ENCODE results near the gene SLC35A5. TPM values are rescaled to one million over a fixed set of nuclear protein-coding genes. Genes with fewer than 3 reads are reported as not detected.

The SLC35A5 gene
- total RNA-seq, 1 donor from 2014 or later, result 25.8 TPM

DNA sequence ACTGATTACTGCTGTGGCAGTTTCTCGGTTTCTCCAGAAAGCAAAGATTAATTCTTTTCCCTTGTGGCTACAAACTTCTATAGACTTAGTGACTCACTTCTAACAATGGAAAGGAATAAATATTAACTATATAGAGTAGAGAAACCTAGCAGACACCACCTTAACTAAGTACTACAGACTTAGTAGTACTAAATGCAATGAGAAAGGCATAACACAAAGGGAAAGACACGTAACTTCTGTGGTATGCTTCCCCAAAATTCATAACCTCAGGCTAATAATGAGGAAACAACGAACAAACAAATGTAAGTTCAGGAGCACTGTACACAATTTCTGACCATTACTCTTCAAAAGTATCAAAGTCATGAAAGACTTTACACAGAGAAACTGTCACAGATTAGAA lies 31.3 kb upstream of the SLC35A5 start:
- no peak for DNase-seq (ENCODE audit: low spot score in 2 of 2, unreplicated experiment in 2 of 2)
- Mint-ChIP-seq H3K27ac (no peak overlapping the region), H3K27me3 (ENCODE audit: low read depth) (no peaks in the 10 kb centered on the region), H3K36me3 (peaks cover 26% of the 10 kb centered on the region), H3K9me3 (no peaks in the 10 kb centered on the region), H3K4me1 (no peaks in the 10 kb centered on the region), H3K4me3 (no peak overlapping the region)
- TF ChIP-seq, protein P1, sequence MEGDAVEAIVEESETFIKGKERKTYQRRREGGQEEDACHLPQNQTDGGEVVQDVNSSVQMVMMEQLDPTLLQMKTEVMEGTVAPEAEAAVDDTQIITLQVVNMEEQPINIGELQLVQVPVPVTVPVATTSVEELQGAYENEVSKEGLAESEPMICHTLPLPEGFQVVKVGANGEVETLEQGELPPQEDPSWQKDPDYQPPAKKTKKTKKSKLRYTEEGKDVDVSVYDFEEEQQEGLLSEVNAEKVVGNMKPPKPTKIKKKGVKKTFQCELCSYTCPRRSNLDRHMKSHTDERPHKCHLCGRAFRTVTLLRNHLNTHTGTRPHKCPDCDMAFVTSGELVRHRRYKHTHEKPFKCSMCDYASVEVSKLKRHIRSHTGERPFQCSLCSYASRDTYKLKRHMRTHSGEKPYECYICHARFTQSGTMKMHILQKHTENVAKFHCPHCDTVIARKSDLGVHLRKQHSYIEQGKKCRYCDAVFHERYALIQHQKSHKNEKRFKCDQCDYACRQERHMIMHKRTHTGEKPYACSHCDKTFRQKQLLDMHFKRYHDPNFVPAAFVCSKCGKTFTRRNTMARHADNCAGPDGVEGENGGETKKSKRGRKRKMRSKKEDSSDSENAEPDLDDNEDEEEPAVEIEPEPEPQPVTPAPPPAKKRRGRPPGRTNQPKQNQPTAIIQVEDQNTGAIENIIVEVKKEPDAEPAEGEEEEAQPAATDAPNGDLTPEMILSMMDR (IDR thresholded peaks at IDR 0.05; ENCODE audit: unreplicated experiment), result no peak

DNA sequence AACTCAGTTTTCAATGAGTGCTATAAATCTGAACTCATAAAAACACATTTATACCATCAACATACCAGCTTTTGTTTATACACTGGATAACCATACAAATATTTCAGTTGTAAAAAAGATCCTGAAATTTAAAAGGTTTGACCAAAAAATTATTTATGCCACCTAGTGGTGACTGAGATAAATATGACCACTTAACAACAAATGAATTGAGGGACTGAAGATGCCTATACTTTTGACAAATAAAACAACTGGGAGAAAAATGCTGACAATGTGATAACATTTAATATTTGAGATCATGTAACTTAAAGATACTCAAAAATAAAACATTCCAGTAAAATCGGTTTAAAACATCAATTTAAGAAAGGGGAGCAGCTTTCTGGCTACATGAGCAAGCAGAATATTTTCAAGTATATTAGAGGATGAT lies 30.5 kb upstream of the SLC35A5 start:
- no peak for DNase-seq (ENCODE audit: low spot score in 2 of 2, unreplicated experiment in 2 of 2)
- TF ChIP-seq, protein P1 (IDR thresholded peaks at IDR 0.05; ENCODE audit: unreplicated experiment), result peak; percentile 92
- H3K4me3 Mint-ChIP-seq, result no peak overlapping the region
- no peaks in the 10 kb centered on the region for H3K4me1 Mint-ChIP-seq
- H3K36me3 Mint-ChIP-seq, result peaks cover 29% of the 10 kb centered on the region
- no peaks in the 10 kb centered on the region for H3K9me3 Mint-ChIP-seq
- no peaks in the 10 kb centered on the region for H3K27me3 Mint-ChIP-seq (ENCODE audit: low read depth)
- no peak overlapping the region for H3K27ac Mint-ChIP-seq

DNA sequence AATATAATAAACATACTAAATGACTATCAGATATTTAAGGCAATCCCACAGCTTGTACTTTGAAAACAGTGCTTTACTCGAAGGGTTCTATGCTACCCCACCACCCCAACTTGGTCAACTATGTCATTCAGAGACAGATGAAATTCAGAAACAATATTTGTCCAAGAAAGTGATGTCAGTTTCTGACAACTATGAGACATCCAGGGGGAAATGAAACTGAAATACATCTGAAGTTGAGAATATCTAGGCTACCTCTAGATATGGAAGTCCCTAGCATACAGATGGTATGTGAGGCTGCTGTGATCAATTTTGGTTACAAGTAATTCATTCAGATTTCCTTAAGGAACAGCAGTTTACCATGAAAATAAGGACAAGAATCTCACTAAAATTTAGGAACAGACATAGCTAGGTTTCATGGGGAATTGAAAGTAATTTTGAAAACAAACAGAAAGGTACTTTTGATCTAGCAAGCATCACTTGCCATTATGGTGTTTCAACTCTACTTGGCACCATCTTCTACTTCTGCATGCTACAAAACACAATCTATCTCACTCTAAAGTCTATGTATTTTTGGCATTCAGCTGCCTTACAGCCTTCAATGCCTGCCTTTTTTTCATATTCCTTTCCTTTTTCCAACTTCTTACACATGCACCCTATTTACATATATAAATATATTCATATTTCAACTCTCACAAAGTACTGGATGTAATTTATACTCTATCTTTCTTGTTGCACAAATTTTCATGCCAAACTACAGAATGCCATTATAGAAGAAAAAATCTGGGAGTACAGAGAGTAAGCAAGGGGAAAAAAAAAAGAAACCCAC lies 21.8 kb upstream of the SLC35A5 start:
- H3K27me3 Mint-ChIP-seq (ENCODE audit: low read depth), result no peaks in the 10 kb centered on the region
- no peak for DNase-seq (ENCODE audit: low spot score in 2 of 2, unreplicated experiment in 2 of 2)
- no peaks in the 10 kb centered on the region for H3K4me1 Mint-ChIP-seq
- H3K4me3 Mint-ChIP-seq, result no peak overlapping the region
- no peak overlapping the region for H3K27ac Mint-ChIP-seq
- TF ChIP-seq, protein P1 (IDR thresholded peaks at IDR 0.05; ENCODE audit: unreplicated experiment), result no peak
- no peaks in the 10 kb centered on the region for H3K9me3 Mint-ChIP-seq
- H3K36me3 Mint-ChIP-seq, result peaks cover 17% of the 10 kb centered on the region

DNA sequence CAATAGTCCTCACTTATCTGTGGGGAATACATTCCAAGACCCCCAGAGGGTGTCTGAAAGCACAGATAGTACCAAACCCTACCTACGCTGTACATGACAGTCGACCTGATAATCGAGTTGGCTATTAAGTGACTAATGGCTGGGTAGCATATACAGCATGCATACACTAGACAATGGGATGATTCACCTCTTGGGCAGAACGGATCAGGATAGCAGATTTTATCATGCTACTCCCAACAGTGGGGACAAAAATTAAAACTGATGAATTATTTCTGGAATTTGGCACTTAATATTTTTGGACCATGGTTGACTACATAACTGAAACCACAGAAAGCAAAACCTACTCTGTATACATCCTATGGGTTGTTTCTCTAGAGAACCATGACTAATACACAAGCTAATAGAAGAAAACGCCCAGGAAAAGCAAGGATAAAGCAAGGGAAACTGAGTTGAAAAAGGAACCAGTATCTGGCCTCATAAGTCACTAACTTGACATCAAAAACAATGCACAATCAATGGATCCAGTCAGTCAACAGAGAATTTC lies 15.6 kb upstream of the SLC35A5 start:
- no peak for DNase-seq (ENCODE audit: low spot score in 2 of 2, unreplicated experiment in 2 of 2)
- Mint-ChIP-seq H3K27me3 (ENCODE audit: low read depth) (no peaks in the 10 kb centered on the region), H3K4me3 (no peak overlapping the region), H3K27ac (no peak overlapping the region), H3K36me3 (peaks cover 16% of the 10 kb centered on the region), H3K9me3 (no peaks in the 10 kb centered on the region), H3K4me1 (no peaks in the 10 kb centered on the region)
- TF ChIP-seq, protein P1 (IDR thresholded peaks at IDR 0.05; ENCODE audit: unreplicated experiment), result no peak

DNA sequence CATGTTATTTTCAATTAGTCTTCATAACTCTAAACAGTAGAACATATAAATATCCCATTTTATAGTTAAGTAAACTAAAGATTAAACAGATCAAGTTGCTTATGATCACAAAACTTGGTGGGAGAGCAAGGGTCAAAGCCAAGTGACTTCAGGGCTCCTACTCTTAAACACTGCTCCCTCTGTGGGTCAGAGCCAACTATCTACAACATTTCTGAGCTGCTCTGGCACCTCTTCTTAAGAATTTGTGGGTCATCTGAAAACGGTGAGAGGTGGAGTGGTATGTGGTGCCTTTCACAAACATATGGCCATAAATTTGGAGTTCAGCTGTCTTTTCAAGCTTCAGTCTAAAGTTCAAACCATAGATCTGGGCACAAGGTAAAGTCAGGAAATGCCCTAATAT lies 11.0 kb upstream of the SLC35A5 start:
- no peak overlapping the region for H3K27ac Mint-ChIP-seq
- H3K4me1 Mint-ChIP-seq, result no peaks in the 10 kb centered on the region
- no peak for DNase-seq (ENCODE audit: low spot score in 2 of 2, unreplicated experiment in 2 of 2)
- no peak overlapping the region for H3K4me3 Mint-ChIP-seq
- TF ChIP-seq, protein P1 (IDR thresholded peaks at IDR 0.05; ENCODE audit: unreplicated experiment), result no peak
- no peaks in the 10 kb centered on the region for H3K27me3 Mint-ChIP-seq (ENCODE audit: low read depth)
- peaks cover 14% of the 10 kb centered on the region for H3K36me3 Mint-ChIP-seq
- no peaks in the 10 kb centered on the region for H3K9me3 Mint-ChIP-seq
